GM21723 (cell line): Measurements from ENCODE around the gene RTN4RL1.
"Not testable (repeated sequence)": the region's sequence is repeated elsewhere in the genome, so short reads cannot be mapped to it uniquely, and the experiment has no call there.

Experiments
- ATAC-seq: cut with Tn5 transposase; IDR thresholded peaks from one replicate; pipeline ENCODE4 v1.9.1; 2021; ENCODE audit warnings: mild to moderate bottlenecking, moderate library complexity; ENCODE audit not compliant: unreplicated experiment

Gene RTN4RL1

DNA sequence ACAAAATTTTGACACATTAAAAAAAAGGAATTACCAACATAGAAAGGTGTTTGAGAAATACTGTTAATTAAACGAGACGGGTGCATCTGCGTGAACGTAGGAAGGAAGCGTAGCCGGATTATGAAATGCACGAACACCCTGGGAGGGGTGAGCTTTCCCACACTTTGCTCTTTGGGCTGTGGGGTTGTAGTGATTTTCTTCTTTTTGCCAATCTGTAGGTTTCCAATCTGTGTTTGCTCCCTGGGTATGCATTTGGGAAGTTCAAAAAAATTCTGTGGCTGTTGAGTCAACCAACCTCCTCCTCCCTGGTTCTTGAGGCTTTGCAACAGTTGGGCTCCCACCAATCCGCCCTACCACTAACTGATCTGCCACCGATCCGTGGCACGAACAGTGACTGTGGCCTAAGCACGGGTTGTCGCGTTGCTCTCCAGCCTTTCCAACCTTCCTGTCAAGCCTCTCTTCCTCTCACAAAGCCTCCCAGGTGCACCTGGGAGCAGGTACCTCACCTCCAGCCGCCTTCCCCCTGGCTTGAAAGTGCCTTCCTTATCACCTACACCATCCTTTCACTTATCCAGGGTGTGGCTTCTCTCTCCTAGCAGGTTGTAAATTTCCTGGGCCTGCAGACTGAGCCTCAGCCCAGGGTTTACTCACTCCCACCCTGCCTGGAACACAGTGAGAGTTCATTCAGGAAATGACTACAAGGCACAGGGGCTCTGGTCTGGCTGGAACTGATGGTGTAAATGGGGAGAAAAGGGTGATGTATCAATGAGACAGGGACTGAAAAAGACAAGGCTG lies 16.6 kb downstream of the RTN4RL1 start:
- ATAC-seq, result no peak

DNA sequence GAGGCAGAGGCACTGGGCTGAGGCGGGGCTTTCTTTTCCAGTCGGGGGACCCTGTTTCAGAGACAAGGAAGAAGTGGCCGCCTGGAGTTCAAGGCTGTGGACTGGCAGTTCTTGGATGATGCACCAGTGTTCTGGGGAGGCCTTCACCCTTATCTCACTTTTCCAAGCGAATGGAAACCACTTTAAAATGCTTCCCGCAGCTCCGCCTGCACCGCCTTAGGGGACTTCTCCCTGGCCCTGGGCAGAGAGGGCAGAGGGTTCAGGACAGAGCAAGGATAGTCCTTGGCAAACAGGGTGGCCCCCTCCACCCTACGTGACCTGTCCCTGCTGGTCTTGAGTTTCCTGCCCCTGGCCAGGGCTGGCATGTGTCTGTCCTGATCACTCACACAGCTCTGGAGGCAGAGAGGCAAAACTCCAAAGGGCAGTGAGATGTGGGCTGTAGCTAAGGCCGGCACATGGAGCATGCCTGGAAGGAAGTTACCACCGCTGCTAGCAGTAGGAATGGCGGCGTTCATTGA lies 20.6 kb downstream of the RTN4RL1 start:
- no peak for ATAC-seq

- ATAC-seq, result no peak
These were observed 21.6 kb downstream of the RTN4RL1 start for GRCh38 chr17:2003525-2003924.

GRCh38 chr17:2002767-2003329 lies 22.3 kb downstream of the RTN4RL1 start:
- no peak for ATAC-seq

DNA sequence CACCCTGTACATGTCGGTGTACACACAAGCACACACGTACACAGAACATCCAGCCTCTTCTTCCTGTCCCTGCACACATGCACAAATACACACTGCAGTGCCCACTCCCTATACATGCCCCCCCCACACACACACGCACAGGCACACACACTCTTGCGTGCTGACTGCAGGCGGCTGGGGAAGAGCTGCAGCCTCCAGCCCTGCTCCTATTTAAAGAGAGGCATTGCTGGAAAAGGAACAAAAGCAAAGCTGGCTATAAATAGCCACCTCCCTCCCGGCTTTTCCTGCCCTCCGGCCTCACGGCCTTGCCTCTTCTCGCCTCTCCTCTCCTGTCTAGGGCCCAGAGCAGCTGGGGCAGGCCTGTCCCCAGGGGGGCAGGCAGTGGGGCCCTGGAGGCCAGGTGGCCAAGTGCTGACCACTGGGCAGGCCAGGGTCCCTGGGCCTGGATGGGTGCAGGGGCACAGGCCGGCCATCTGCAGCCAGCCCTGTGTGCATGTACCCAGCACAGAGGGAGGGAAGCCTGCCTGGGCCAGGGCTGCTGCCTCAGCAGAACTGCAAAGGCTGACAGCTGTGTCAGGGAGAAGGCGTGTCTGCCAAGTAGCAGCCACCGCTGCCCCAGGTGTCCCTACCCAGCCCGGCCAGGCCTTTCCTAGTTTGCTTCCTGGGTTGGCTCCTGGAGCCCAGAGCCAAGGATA lies 25.4 kb downstream of the RTN4RL1 start:
- no peak for ATAC-seq

DNA sequence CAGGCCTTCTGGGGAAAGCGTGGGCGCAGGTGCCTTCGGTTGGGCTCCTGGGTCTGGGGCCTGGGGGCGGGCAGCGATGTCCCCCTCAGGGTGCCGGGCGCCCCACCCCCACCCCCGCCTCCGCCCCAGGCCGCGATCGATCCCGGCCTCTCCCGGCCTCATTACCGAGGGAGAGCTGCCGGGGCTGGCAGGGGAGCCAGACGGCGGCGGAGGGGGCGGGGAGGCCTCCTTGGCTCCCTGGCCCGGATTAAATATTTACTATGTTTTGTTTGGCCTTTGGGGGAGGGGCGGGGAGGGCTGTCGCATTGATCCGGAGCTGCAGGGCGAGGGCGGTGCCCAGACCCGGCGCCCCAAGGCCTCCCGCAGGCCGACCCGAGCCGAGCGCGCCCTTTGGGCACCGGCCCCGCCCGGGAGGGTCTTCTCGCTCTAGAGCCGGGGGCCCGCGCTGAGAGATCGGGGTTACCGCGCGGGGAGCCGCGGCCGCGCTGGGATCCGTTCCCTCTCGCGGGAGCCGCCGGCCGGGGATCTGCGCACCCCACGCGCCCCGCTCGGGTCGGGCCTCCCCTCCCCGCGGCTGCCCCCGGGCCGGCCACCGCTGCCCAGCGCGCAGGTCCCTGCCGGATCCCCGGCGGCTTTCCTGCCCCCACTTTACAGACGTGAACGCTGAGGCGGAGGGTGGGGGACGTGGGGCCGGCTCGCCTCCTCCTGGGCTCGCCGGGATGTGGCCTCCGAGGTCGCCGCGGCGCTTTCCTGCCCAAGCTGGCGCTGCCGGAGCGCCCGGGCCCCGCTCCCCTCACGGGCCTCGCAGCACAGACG lies 27.0 kb downstream of the RTN4RL1 start:
- no peak for ATAC-seq

DNA sequence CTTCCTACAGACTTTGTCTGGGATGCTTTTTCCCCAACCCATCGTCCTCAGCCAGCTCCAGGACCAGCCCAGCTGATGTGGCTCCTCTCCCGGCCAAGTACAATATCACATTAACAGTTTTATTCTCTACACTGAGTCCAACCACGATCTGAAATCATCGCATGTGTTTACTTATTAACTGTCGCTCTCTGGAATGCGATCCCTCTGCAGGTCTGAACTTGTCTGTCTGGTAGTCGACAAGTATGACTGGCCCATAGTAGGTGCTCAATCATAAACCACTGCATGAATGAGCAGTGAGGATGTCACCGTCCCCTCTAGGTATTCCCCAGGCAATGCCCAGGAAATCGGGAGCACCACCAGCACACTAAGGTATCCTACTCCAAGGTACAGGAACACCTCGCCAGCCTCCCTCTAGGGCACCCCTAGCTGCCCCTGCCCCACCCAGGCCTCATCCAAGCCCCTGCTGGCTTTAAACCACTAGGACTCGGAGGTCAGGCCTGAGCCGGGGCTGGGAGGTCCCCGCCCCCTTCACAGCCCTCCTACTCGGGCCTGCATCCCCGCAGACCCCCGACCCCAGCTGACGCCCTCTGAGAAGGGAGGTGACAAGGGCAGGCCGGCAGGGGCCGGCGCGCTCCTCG lies 27.7 kb downstream of the RTN4RL1 start:
- no peak for ATAC-seq

DNA sequence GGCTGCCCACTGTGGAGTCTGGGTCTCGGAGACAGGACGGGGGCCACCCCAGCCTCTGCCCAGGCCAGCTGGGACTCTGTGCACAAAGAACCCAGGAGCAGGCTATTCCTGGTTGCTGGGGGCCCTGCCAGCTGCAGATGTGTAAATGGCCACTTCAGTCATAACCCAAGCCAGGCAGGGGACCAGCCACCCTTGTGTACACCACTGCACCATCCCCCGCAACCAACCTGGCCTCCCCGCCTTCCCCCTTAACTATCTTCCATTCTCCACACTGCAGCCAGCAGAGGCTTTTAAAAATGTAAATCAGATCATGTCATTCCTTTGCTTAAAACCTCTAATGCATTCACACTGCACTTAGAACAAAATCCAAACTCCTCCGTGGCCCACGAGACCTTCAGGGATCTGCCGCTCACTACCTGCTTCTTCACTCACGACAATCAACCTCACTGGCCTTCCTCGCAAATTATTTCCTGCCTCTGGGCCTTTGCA lies 28.3 kb downstream of the RTN4RL1 start:
- no peak for ATAC-seq

DNA sequence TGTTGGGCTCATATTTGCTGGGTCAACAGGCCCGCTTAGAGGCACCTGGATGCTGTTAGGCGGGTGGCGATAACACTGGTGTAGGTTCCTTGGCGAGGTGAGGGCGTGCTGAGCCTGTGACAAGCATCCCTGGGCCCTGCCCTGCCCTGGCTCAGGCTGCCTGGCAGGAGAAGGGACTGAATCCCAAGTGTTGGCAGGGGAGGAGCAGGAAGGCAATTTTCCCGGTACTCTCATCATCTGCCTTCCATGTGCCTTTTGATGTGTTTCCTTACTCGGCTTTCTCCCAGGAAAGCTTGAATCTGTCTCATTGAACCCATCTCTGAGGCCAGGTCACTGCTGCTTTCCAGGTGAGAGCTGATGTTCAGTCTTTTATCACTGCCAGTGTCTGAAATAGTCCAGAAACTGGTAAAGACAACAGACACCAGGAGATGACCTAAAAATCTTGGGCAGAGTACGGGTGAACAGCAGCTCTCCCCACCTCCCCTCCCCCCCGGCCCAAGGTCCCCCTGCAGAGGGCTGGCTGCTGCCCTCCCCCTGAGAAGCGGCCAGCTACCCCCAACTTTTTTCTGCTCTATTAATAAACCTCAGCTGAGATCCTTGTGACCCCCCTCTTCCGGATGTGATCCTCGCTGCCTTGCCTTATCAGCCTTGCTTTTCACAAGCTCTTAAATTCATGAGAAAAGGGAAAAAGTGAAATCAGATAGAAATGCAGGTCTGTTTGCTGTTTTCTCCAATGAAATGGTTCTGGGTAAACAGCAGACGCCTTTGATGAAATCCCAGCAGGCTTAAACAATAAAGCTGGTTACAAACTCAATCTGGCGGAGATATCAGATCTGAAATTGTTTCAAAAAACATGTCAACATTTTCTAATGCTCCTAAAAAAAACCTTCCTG lies 29.0 kb downstream of the RTN4RL1 start:
- no peak for ATAC-seq

DNA sequence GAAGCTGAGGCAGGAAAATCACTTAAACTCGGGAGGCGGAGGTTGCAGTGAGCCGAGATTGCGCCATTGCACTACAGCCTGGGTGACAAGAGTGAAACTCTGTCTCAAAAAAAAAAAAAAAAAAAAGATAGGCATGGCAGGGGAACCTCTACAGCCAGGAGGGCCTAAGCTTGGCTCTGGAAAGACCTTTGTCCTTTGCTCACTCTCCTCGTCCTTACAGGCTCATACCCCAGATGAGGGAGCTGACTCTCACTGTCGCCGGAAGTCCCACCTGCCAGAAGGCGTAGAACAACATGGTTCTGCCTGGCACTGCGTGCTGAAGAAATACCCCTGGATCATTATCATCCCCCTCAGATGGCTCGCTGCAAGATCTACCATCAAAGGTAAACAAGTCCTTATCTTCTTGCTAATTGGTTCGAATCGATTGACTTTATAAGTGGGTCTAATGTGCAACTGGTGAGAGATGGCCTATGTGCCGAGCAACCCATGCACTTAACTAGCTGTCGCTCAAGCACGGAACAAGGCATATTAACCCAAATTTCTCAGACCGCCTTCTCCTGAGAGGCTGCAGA lies 29.7 kb downstream of the RTN4RL1 start:
- ATAC-seq, result no peak

DNA sequence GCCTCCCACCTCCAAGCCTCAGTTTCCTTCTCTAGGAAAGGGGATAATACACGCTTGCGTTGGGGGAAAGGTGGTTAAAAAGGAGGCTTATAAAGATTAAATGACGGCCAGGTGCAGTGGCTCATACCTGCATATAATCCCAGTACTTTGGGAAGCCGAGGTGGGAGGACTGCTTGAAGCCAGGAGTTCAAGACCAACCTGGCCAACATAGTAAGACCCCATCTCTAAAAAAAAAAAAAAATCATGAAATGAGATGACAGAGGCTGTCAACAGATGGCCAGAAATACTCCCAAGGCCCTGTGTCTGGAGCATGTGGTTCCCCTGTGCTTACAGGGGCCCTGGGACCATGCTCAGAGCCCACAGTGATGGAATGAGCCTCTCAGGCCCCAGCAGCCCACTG lies 30.4 kb downstream of the RTN4RL1 start:
- ATAC-seq, result no peak

GRCh38 chr17:1992541-1992940 lies 32.6 kb downstream of the RTN4RL1 start:
- no peak for ATAC-seq

- no peak for ATAC-seq
These were observed 36.0 kb downstream of the RTN4RL1 start for GRCh38 chr17:1989135-1989534.

DNA sequence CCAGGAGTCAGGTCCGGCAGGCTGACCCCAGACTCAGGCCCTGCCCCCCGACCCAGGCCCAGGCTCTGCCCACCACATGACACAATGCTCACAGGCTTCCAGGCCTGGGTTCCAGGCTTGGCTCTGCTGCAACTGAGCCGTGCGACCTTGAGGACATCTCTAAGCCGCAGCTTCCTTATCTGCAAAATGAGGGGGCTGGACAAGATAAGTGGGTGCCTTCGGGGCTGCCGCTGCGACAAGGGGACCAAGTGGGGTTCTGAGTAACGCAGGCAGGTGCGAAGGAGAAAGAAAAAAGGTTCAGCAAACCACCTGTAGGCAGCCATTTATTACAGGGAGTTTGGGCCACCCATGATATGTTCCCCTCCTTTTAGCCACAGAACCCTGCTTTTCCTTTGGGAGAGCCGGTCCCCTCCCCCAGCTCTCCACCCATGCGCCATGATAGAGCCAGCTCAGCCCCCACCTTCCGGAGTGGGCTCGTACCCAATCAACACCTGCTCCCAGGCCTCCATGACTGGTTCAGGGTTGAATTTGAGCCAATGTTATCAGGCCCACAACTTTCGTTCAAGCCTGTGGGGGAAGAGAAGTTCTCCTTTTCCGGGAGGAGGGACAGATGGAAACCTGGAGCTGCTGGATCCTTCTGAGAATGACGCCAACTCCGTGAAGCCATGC lies 38.2 kb downstream of the RTN4RL1 start:
- ATAC-seq, result no peak

- no peak for ATAC-seq
These were observed 39.4 kb downstream of the RTN4RL1 start for GRCh38 chr17:1985686-1986085.

GRCh38 chr17:1985093-1985492 lies 40.0 kb downstream of the RTN4RL1 start:
- no peak for ATAC-seq

GRCh38 chr17:1982793-1983366 lies 42.3 kb downstream of the RTN4RL1 start:
- ATAC-seq, result not testable (repeated sequence)

DNA sequence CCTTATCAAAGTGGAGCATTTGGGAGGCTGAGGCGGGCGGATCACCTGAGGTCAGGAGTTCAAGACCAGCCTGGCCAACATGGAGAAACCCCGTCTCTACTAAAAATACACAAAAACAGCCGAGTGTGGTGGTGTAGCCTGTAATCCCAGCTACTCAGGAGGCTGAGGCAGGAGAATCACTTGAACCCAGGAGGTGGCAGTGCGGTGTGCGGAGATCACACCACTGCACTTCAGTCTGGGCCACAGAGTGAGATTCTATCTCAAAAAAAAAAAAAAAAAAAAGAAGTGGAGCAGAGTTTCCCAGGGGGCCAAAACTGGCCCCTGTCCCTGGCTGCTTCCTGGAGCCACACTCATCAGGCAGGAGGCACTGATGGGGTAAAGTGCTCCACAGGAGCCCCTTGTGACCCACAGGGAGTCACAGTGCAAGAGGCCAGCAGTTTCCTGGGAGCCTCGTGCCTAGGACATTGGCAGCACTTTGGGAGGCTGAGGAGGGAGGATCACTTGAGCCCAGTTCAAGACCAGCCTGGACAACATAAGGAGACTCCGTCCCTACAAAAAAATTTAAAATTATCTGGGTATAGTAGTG lies 44.4 kb downstream of the RTN4RL1 start:
- ATAC-seq, result no peak
